Subcutaneous abdominal adipose tissue (tissue), 5 donors: ENCODE measurements around the gene CTCF.

Experiments
- H3K27ac ChIP-seq: one replicate; pipeline ENCODE4 v1.7.0; 2013; ENCODE audit warnings: low read depth, mild to moderate bottlenecking, inconsistent platforms, low read length, moderate library complexity
- H3K27me3 ChIP-seq, 5 donors: one replicate each; pipeline ENCODE4 v1.7.0; 2013; ENCODE audit warnings: low read length in 5 of 5, inconsistent platforms in 1 of 5; ENCODE audit not compliant: control insufficient read depth in 5 of 5, insufficient read depth in 4 of 5
- H3K36me3 ChIP-seq, 5 donors: one replicate each; pipeline ENCODE4 v1.7.0; 2013; ENCODE audit warnings: low read length in 5 of 5; ENCODE audit not compliant: control insufficient read depth in 5 of 5, insufficient read depth in 5 of 5
- H3K4me1 ChIP-seq, 5 donors: one replicate each; pipeline ENCODE4 v1.7.0; 2013; ENCODE audit warnings: low read length in 5 of 5, mild to moderate bottlenecking in 3 of 5, moderate library complexity in 1 of 5; ENCODE audit not compliant: control insufficient read depth in 5 of 5, insufficient read depth in 5 of 5
- H3K4me3 ChIP-seq, 5 donors: one replicate each; pipeline ENCODE4 v1.7.0; 2013; ENCODE audit warnings: low read length in 5 of 5, low read depth in 1 of 5
- H3K9ac ChIP-seq, 5 donors: one replicate each; pipeline ENCODE4 v1.7.0; 2013; ENCODE audit warnings: low read length in 5 of 5, mild to moderate bottlenecking in 4 of 5, moderate library complexity in 3 of 5
- H3K9me3 ChIP-seq, 5 donors: one replicate each; pipeline ENCODE4 v1.7.0; 2013; ENCODE audit warnings: low read length in 5 of 5; ENCODE audit not compliant: control insufficient read depth in 5 of 5
- donor health status: healthy.
- donor health status: healthy.
- donor health status: healthy.
- donor health status: healthy.
- donor health status: healthy.

Gene CTCF

DNA sequence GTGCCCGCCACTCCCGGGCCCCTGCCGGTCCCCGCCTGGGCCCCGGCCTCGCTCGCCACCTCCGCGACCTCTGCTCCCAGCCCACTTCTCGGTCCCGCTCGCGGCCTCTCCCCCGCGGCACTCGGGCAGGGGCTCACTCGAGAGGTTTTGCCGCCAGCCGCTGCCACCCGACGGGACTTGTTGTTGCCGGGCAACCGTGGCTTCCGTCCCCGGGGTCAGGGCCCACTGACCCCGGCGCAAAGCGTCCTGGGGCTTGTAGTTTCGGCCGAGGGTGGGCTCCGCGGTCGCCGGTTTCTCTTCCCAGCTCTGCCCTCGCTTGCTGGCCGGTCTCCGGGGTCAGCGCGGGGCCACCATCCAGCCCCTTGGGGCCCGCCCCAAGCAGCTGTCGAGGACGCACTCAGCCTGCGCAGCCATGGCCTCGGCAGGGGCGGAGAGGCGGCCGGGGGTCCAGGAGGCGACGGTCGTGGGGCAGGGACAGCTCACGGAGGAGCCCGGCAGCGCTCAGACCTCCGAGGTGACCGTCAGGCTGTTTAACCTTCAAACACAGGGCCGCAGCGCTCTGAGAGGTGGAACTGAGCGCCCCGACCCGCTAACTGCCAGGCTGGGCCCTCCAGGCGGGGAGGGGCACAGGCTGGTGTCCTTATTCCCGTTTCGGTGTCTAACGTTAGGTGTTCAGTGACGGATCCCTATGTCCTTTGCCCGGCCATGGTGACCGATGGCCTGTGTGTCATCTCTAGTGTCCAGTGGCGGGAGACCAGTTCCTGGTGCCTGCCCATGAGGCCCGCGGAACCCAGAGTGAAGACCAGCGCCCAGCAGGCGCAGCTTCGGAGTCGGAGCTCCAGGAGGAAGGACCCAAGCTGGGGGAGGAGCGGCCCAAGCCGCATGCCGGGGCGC is 104.5 kb downstream of the CTCF start, which contains the start of the genes C16orf86 and ENKD1:
TSS of gene C16orf86 (plus strand) at position 256 of the 894 bp plus-strand sequence. CDS start at position 413, 157 bp downstream.
TSS of gene ENKD1 (minus strand) at position 192 of the 894 bp plus-strand sequence. CDS start 308 bp downstream, outside the sequence.
- Histone ChIP-seq H3K36me3 (peaks cover 0 to 19% (median 6%) of the 10 kb centered on the region in 5 donors), H3K4me3 (peak within 1 kb of the TSS; percentile 54 to 85 (median 76)), H3K9me3 (no peaks in the 10 kb centered on the region), H3K27ac (peak within 1 kb of the TSS; percentile 86), H3K27me3 (no peaks in the 10 kb centered on the region), H3K4me1 (peaks cover 4 to 34% (median 27%) of the 10 kb centered on the region in 5 donors), H3K9ac (peak within 1 kb of the TSS; percentile 56 to 90 (median 81))

DNA sequence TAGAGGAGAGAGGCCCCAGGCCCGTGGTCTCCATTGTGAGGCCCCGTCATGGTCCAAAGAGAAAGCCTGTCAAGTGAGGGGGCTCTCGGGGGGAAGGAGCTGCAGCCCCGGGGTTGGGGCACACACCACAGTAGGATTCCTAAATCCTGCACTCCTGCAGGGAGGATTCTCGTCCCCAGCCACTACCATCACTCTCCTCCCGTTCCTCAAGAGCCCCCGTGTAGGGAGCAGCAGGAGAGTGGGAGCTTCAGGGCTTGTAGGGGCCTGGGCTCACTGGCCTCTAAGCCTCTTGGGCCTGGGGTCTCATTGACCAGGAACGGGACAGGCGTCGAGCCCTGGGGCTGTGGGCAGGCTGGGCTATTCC is 105.1 kb downstream of the CTCF start:
- H3K9ac ChIP-seq = peak overlapping the region in 4 of 5 donors; percentile 77 to 90 (median 82)
- H3K27ac ChIP-seq = peak overlapping the region; percentile 86
- no peaks in the 10 kb centered on the region for H3K27me3 ChIP-seq
- H3K36me3 ChIP-seq = peaks cover 0 to 18% (median 6%) of the 10 kb centered on the region in 5 donors
- H3K4me3 ChIP-seq = peak overlapping the region; percentile 51 to 85 (median 76)
- H3K4me1 ChIP-seq = peaks cover 4 to 36% (median 28%) of the 10 kb centered on the region in 5 donors
- H3K9me3 ChIP-seq = no peaks in the 10 kb centered on the region

DNA sequence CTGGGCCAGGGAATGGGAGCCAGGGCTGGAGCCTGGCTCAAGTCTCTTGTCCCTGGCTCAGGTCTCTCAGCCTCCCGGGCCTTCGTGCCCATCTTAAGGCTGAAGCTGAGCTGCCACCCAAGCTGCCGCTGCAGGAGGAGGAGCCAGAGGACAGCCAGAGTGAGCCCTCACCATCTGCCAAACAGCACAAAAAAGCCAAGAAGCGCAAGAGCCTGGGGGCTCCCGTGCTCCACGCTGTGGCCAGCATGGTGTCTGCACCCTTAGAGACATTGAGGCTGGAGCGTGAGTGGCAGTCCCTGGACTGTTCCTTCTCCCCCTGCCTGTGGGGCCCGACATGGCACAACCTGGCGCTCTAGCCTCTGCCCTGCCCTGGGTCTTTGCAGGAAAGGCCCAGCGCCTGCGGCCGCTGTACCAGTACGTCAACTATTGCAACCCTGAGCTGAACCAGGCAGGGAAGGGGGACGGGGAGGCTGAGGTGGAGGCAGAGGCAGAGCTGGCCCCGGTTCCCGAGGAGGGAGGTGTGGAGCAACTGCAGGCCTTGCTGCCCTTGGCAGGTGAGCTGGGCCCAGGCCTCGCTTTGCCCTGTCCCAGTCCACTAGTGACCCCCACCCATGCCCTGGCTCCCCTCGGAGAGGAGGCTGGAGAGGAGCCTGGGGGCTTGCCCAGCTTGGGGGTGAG is 105.6 kb downstream of the CTCF start:
- Histone ChIP-seq H3K4me3 (peak overlapping the region in 4 of 5 donors; percentile 76 to 85 (median 78)), H3K4me1 (peaks cover 6 to 42% (median 32%) of the 10 kb centered on the region in 5 donors), H3K27ac (peak overlapping the region; percentile 86), H3K36me3 (peaks cover 0 to 13% (median 1%) of the 10 kb centered on the region in 5 donors), H3K27me3 (no peaks in the 10 kb centered on the region), H3K9ac (peak overlapping the region in 2 of 5 donors; percentile 82 to 90), H3K9me3 (no peaks in the 10 kb centered on the region)

DNA sequence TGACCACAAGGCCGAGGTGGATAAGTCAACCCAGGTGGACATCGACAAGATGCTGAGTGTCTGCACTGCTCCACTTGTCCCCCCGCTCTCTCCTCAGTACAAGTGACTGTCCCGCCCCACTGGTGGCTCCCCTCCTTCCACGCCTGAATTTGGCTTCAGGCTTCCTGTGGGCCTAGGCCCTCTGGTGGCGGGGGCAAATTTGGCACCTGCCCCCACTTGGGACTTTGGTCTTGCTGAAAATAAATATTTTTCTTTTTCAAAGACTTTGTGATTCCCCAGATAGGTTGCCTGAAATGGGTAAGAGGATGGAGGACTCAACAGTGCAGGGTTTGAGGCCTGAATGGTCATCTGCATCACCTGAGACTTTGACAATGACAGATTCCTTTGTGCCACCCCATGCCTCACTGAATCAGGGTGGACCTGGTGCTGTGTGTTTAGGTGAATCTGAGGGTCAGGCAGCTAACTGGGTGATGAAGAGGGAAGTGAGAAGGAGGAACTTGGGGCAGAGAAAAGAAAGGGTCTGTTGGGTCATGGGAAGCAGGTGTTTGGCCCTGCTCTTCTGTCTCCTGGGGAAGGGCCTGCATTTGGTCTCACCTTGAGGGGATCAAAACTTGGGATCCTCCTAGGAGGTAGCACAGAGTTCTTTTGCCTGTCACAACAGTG is 106.3 kb downstream of the CTCF start:
- Histone ChIP-seq H3K4me1 (peaks cover 13 to 48% (median 39%) of the 10 kb centered on the region in 5 donors), H3K36me3 (peaks cover 0 to 7% (median 0%) of the 10 kb centered on the region in 5 donors), H3K9ac (no peak overlapping the region), H3K27me3 (no peaks in the 10 kb centered on the region), H3K27ac (no peak overlapping the region), H3K4me3 (no peak overlapping the region), H3K9me3 (no peaks in the 10 kb centered on the region)

DNA sequence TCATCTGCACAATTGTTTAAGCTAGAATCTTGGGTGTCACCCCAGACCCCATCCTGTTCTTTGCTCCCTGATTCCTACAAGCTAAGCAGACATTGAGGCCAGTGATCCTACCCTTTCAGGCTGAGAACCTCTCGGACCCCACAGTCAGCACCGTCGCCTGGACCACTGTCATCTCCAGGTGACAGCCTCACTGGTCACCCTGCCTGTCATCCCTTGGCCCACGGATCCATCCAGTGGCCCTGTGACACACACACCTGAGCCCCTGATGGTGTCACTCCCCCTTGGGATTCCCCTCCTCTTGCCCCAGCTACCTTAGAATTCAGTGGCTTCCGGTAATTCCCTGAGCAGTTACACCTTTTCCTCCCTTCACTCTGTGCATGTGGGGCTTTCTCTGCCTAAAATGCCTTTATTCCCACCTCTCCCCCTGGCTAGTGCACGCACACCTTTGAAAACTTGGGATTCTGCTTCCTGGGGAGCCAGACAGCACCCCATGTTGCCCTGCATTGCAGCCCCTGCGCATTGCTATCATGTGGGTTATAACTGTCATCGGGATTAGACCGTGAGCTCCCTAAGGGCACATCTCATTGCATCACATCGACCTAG is 107.3 kb downstream of the CTCF start:
- no peak overlapping the region for H3K9ac ChIP-seq
- no peaks in the 10 kb centered on the region for H3K27me3 ChIP-seq
- no peaks in the 10 kb centered on the region for H3K9me3 ChIP-seq
- H3K4me3 ChIP-seq = no peak overlapping the region
- H3K4me1 ChIP-seq = peaks cover 16 to 57% (median 47%) of the 10 kb centered on the region in 5 donors
- no peak overlapping the region for H3K27ac ChIP-seq
- no peaks in the 10 kb centered on the region for H3K36me3 ChIP-seq

DNA sequence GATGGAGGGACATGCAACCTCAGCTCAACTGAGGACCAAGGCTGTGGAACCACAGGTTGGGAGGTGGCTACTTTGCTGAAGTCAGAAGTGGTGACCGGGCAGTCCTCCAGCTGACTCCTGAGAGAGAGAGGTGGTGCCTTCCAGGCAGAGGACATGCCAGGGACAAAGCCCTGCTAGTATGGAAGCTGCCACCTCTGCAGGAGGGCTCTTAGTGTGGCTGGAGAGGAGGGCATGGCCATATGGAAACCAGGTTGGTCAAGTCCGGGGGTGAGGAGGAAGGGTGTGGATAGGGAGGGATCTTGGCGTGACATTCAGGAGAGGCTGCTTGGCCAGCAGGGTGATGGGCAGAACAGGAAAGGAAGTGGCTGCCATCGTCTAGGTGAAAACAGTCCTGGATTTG is 110.0 kb downstream of the CTCF start:
- Histone ChIP-seq H3K9ac (no peak overlapping the region), H3K4me3 (no peak overlapping the region), H3K4me1 (peaks cover 22 to 66% (median 56%) of the 10 kb centered on the region in 5 donors), H3K36me3 (peaks cover 0 to 6% (median 4%) of the 10 kb centered on the region in 5 donors), H3K27ac (peak overlapping the region; percentile 95), H3K27me3 (no peaks in the 10 kb centered on the region), H3K9me3 (no peaks in the 10 kb centered on the region)

DNA sequence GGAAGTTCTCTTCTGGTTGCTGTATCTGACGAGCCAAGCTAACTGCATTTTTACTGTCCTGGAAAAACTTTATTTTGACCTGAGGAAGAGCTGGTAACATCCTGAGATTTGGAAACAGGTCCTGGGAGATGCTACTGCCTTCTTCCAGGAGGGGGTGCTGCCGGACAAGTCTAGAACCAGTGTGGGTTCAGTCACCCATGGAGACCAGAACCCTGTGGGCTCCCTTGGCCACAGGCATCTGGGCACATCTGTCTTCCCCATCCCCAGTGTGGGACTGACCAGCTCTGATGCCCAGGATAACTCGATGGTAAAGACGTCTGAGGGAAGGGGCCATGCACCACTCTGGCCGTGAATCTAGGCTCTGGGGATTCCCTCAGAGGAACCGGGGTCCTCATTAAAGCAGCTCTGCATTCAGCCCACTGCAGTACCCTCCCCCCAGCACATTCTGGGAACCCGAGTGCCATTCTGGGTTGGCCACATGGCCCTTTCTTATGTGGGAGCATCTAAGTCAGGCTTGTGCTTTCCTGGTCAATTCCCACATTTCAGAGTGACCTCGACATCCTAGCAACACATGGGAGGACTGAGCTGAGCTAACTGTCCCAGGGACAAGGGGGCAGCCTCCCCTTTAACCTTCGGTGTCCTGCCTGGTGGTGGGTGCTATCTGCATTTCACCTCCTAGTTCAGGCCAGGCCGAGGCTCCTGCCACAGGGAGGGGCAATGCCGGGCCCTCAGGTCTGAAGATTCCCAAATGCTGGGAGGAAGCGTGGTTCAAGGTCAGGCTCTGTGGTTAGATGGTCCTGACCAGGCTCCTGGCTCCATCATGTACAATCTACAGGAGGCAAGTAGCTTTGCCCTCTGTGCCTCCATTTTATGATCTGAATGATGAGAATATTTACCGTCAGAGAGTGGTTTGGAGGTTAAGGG is 110.7 kb downstream of the CTCF start:
- Histone ChIP-seq H3K27me3 (no peaks in the 10 kb centered on the region), H3K9ac (peak overlapping the region; percentile 31 to 82 (median 64)), H3K4me1 (peaks cover 18 to 66% (median 54%) of the 10 kb centered on the region in 5 donors), H3K36me3 (peaks cover 0 to 8% (median 4%) of the 10 kb centered on the region in 5 donors), H3K27ac (peak overlapping the region; percentile 95), H3K4me3 (peak overlapping the region in 1 of 5 donors; percentile 23), H3K9me3 (no peaks in the 10 kb centered on the region)

GRCh38 chr16:67673712-67674580 is 111.6 kb downstream of the CTCF start:
- Histone ChIP-seq H3K27me3 (no peaks in the 10 kb centered on the region), H3K4me1 (peaks cover 18 to 59% (median 53%) of the 10 kb centered on the region in 5 donors), H3K36me3 (peaks cover 0 to 8% (median 4%) of the 10 kb centered on the region in 5 donors), H3K9ac (peak overlapping the region; percentile 8 to 82 (median 65)), H3K27ac (peak overlapping the region; percentile 95), H3K9me3 (no peaks in the 10 kb centered on the region), H3K4me3 (peak overlapping the region in 1 of 5 donors; percentile 26)
